SH-SY5Y (cell line): ENCODE results near the gene NBL1.

Experiments used
- GATA2 ChIP-seq: IDR thresholded peaks from 2 replicates; pipeline ENCODE4 v1.6.1; 2011; ENCODE audit warnings: mild to moderate bottlenecking, low read depth, low read length
- GATA3 ChIP-seq: IDR thresholded peaks from 2 replicates; pipeline ENCODE4 v1.6.1; 2011; ENCODE audit warnings: low read depth, mild to moderate bottlenecking, low read length, moderate library complexity

NBL1 gene

GRCh38 chr1:19616489-19616888 is 27.6 kb upstream of the NBL1 start:
- no peak for TF ChIP-seq GATA3

GRCh38 chr1:19617376-19617775 is 26.7 kb upstream of the NBL1 start:
- TF ChIP-seq GATA3 (no peak), GATA2 (no peak)

DNA sequence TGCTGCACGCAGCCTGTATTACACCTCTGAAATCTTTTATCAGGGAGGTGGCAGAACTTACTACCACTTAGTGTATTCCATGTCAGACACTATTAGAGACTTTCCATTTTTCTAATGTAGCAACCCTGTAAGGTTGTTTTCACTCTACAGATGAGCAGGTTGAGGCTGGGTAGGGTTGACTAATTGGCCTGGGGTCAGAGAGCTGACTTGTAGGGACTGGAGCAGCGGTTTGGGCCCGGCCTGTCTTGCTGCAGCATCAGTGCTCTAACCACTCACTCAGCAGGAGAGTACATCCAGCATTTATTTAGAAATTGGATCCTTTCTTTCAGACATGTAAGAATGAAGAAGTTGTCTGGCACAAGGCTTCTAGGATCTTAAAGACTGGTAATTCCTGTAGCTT is 25.7 kb upstream of the NBL1 start:
- no peak for TF ChIP-seq GATA2
- TF ChIP-seq GATA3, result no peak

- no peak for TF ChIP-seq GATA2
Measured at GRCh38 chr1:19619697-19620384, 24.3 kb upstream of the NBL1 start.

DNA sequence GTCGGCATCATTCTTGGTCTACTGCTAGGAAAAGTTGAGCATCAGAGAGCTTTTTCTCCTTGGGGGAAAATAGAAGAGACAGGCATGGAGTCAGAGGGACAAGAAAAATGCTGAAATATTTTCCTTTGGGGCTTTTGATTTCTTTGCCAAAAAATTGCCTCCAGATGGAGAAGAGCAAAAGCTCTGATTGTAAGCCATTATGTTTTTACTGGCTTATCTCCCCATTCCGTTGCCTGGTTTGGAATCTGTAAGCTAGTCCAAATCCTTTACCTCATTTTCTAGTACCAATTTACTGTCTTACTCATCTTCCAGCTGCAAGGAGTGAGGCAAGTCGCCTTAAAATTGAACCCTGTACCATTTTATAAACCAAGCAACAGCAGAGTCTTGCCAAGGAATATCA is 23.3 kb upstream of the NBL1 start:
- TF ChIP-seq GATA2 (no peak), GATA3 (no peak)

- TF ChIP-seq GATA3 (no peak), GATA2 (no peak)
Measured at GRCh38 chr1:19621274-19621950, 22.7 kb upstream of the NBL1 start.

GRCh38 chr1:19622204-19622603 is 21.9 kb upstream of the NBL1 start:
- no peak for TF ChIP-seq GATA3
- TF ChIP-seq GATA2, result no peak

DNA sequence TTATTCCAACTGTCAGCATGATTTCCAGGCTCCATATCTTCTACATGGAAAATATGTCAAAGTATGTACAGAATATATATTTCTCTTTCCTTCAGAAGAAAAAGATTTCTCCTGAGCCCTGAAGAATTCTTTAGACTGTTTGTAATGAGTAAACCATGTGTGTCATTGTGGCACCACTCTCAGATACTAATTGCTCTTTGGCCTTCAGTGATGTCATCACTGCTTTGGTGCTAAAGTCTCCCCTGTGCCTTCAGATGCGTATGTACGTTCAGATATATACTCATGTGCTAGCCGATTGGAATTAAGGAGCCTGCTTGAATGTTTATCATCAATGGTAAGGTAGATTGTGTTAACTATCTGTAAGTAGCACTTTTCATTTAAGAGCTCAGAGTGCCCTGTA is 20.6 kb upstream of the NBL1 start:
- TF ChIP-seq GATA3 (no peak), GATA2 (no peak)

DNA sequence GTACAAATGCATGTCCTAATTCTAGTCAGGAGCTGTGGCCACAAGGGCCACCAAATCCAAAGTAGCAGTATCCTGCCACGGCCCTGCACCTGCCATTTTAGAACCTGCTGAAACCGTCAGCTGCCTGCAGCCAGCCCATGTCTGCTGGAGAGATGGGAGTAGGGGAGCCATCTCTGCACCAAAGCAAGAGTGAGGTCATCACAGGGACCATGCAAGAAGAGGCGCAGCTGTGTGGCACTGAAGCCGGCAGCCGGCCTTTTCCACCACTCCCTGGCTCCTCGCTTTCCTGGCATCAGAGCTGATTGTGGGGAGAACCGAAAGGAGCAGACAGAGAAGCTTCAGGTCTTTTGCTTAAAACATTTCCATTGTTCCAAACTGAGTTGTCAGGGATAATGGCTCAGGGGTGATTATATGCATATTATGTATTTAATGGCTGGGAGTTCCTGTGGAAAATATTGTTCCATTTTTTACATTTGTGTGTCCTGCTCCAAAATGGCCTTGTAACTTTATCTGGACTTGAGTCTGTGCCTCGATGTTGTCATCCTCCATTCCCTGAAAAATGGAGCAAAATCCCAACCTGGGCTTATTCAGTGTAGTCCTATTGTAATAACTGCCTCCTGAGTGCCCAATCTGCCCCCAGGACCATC is 18.7 kb upstream of the NBL1 start:
- TF ChIP-seq GATA3 (no peak), GATA2 (no peak)

- no peak for TF ChIP-seq GATA3
- no peak for TF ChIP-seq GATA2
Measured at GRCh38 chr1:19628879-19629278, 15.2 kb upstream of the NBL1 start.

- no peak for TF ChIP-seq GATA2
- TF ChIP-seq GATA3, result no peak
Measured at GRCh38 chr1:19629357-19629756, 14.8 kb upstream of the NBL1 start.

- TF ChIP-seq GATA3 (no peak), GATA2 (no peak)
Measured at GRCh38 chr1:19630720-19631395, 13.3 kb upstream of the NBL1 start.

DNA sequence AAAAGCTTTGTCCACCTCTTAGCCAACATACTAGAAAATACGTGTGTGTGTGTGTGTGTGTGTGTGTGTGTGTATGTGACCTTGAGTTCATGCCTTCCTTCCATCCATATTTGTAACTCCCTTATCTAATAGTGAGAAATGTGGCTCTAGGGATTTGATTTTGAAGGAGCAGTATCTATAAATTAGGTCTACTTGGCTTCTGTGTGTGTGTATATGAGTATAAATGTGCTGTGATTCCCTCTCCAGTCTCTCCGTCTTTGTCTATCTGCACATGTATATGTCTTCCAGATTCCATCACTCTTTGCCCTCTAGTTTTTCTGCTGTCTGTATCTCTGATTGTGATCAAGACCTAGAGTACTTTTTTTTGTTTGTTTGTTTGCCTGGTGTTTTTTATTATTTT is 11.9 kb upstream of the NBL1 start:
- no peak for TF ChIP-seq GATA2
- no peak for TF ChIP-seq GATA3

DNA sequence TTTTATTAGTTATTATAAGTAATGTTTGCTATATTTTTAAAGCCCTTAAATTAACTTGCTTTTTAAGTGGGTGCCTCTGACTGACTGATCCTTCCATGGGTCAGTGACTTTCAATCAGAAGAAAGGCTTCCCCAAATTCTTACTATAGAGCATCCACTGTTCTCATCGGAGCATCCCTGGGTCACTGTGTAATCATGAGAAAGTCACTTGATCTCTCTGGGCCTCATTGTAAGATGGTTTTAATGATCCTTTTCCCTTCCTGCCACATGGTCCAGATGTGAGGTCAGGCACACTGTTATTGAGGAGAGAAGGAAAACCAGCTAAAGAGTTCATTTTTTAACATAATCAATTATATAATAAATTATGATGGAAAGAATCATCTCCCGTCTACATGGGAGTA is 11.0 kb upstream of the NBL1 start:
- no peak for TF ChIP-seq GATA3
- no peak for TF ChIP-seq GATA2

DNA sequence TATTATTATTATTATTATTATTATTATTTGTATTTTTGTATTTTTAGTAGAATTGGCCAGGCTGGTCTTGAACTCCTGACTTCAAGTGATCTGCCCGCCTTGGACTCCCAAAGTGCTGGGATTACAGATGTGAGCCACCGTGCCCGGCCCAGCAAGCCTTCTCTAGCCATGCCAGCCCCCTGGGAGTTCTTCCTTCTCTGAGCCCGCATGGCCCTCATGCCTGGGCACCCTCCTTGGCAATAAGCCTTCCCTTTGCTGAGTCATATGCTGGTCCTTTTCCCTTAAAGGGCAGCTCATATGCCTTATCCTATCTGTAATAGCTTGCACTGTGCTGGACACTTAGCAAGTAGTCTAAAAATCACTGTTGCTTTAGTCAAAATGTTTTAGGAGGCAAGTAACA is 8.5 kb upstream of the NBL1 start:
- no peak for TF ChIP-seq GATA2
- TF ChIP-seq GATA3, result no peak

- no peak for TF ChIP-seq GATA2
Measured at GRCh38 chr1:19636065-19636464, 8.0 kb upstream of the NBL1 start.
